ENCODE measurements around the gene GUCY1A2.
"Not testable (repeated sequence)": the region's sequence is repeated elsewhere in the genome, so short reads cannot be mapped to it uniquely, and the experiment has no call there.

GUCY1A2 gene

GRCh38 chr11:106840146-106840545 lies 178.1 kb downstream of the GUCY1A2 start:
- DNase-seq (ENCODE audit: low spot score) = no peak

GRCh38 chr11:106834567-106834966 lies 183.7 kb downstream of the GUCY1A2 start:
- DNase-seq (ENCODE audit: low spot score) = no peak

- no peak for DNase-seq (ENCODE audit: low spot score)
These were observed 189.3 kb downstream of the GUCY1A2 start for GRCh38 chr11:106828976-106829375.

- DNase-seq (ENCODE audit: low spot score) = no peak
These were observed 189.7 kb downstream of the GUCY1A2 start for GRCh38 chr11:106828576-106828975.

- DNase-seq (ENCODE audit: low spot score) = no peak
These were observed 190.6 kb downstream of the GUCY1A2 start for GRCh38 chr11:106827687-106828086.

- DNase-seq (ENCODE audit: low spot score) = not testable (repeated sequence)
These were observed 191.7 kb downstream of the GUCY1A2 start for GRCh38 chr11:106826558-106826957.

- no peak for DNase-seq (ENCODE audit: low spot score)
These were observed 196.4 kb downstream of the GUCY1A2 start for GRCh38 chr11:106821826-106822225.

- DNase-seq (ENCODE audit: low spot score) = no peak
These were observed 197.0 kb downstream of the GUCY1A2 start for GRCh38 chr11:106821291-106821690.

GRCh38 chr11:106818443-106818842 lies 199.8 kb downstream of the GUCY1A2 start:
- DNase-seq (ENCODE audit: low spot score) = no peak

- DNase-seq (ENCODE audit: low spot score) = no peak
These were observed 203.1 kb downstream of the GUCY1A2 start for GRCh38 chr11:106815209-106815608.

GRCh38 chr11:106813806-106814205 lies 204.5 kb downstream of the GUCY1A2 start:
- no peak for DNase-seq (ENCODE audit: low spot score)

GRCh38 chr11:106794058-106794457 lies 224.2 kb downstream of the GUCY1A2 start:
- DNase-seq (ENCODE audit: low spot score) = no peak

- no peak for DNase-seq (ENCODE audit: low spot score)
These were observed 228.9 kb downstream of the GUCY1A2 start for GRCh38 chr11:106789406-106789805.

- DNase-seq (ENCODE audit: low spot score) = no peak
These were observed 230.8 kb downstream of the GUCY1A2 start for GRCh38 chr11:106787454-106787853.

- no peak for DNase-seq (ENCODE audit: low spot score)
These were observed 232.2 kb downstream of the GUCY1A2 start for GRCh38 chr11:106785913-106786650.

GRCh38 chr11:106777302-106777701 lies 241.0 kb downstream of the GUCY1A2 start:
- not testable (repeated sequence) for DNase-seq (ENCODE audit: low spot score)

- no peak for DNase-seq (ENCODE audit: low spot score)
These were observed 247.7 kb downstream of the GUCY1A2 start for GRCh38 chr11:106770489-106771085.

GRCh38 chr11:106765469-106766258 lies 252.6 kb downstream of the GUCY1A2 start:
- DNase-seq (ENCODE audit: low spot score) = peak; percentile 6

- no peak for DNase-seq (ENCODE audit: low spot score)
These were observed 254.8 kb downstream of the GUCY1A2 start for GRCh38 chr11:106763501-106763900.

- no peak for DNase-seq (ENCODE audit: low spot score)
These were observed 256.5 kb downstream of the GUCY1A2 start for GRCh38 chr11:106761745-106762144.

- no peak for DNase-seq (ENCODE audit: low spot score)
These were observed 257.0 kb downstream of the GUCY1A2 start for GRCh38 chr11:106761240-106761639.

- DNase-seq (ENCODE audit: low spot score) = no peak
These were observed 270.2 kb downstream of the GUCY1A2 start for GRCh38 chr11:106748059-106748458.

- DNase-seq (ENCODE audit: low spot score) = no peak
These were observed 272.3 kb downstream of the GUCY1A2 start for GRCh38 chr11:106745941-106746340.

Measured in kidney tubule cell (primary cell).